ENCODE measurements around the gene DNAH11. TPM values are rescaled to one million over a fixed set of nuclear protein-coding genes. Genes with fewer than 3 reads are reported as not detected.

The DNAH11 gene
- total RNA-seq, 1 donor from 2014 or later, result 1.7 TPM

GRCh38 chr7:21651697-21652096, 108.9 kb downstream of the DNAH11 start:
- Histone ChIP-seq H3K4me3 (no peak overlapping the region), H3K4me1 (no peaks in the 10 kb centered on the region), H3K9me3 (no peaks in the 10 kb centered on the region), H3K27ac (no peak overlapping the region), H3K27me3 (no peaks in the 10 kb centered on the region), H3K36me3 (no peaks in the 10 kb centered on the region)
- TF ChIP-seq POLR2A (IDR thresholded peaks at IDR 0.05) (no peak), POLR2AphosphoS5 (IDR thresholded peaks at IDR 0.05; ENCODE audit: insufficient read depth in 1 of 2, low read depth in 1 of 2) (no peak), CTCF (IDR thresholded peaks at IDR 0.05) (no peak)
- intact Hi-C loops (cut with DNase I), result no loop called here
- DNase-seq (ENCODE audit: extremely low spot score in 2 of 2), result no peak

- Histone ChIP-seq H3K4me3 (no peak overlapping the region), H3K27me3 (no peaks in the 10 kb centered on the region), H3K4me1 (no peaks in the 10 kb centered on the region), H3K27ac (no peak overlapping the region), H3K36me3 (no peaks in the 10 kb centered on the region), H3K9me3 (no peaks in the 10 kb centered on the region)
- intact Hi-C loops (cut with DNase I), result no loop called here
- no peak for DNase-seq (ENCODE audit: extremely low spot score in 2 of 2)
- TF ChIP-seq POLR2A (IDR thresholded peaks at IDR 0.05) (no peak), CTCF (IDR thresholded peaks at IDR 0.05) (no peak), POLR2AphosphoS5 (IDR thresholded peaks at IDR 0.05; ENCODE audit: insufficient read depth in 1 of 2, low read depth in 1 of 2) (no peak)
These were observed 110.8 kb downstream of the DNAH11 start for GRCh38 chr7:21653623-21654022.

GRCh38 chr7:21656081-21656480, 113.2 kb downstream of the DNAH11 start:
- no peak for DNase-seq (ENCODE audit: extremely low spot score in 2 of 2)
- H3K9me3 ChIP-seq, result peaks cover 3% of the 10 kb centered on the region
- no peaks in the 10 kb centered on the region for H3K27me3 ChIP-seq
- no peaks in the 10 kb centered on the region for H3K36me3 ChIP-seq
- TF ChIP-seq CTCF (IDR thresholded peaks at IDR 0.05), result no peak
- no peak for TF ChIP-seq POLR2A (IDR thresholded peaks at IDR 0.05)
- no peak for TF ChIP-seq POLR2AphosphoS5 (IDR thresholded peaks at IDR 0.05; ENCODE audit: insufficient read depth in 1 of 2, low read depth in 1 of 2)
- no peak overlapping the region for H3K27ac ChIP-seq
- H3K4me1 ChIP-seq, result no peaks in the 10 kb centered on the region
- no peak overlapping the region for H3K4me3 ChIP-seq
- intact Hi-C loops (cut with DNase I), result no loop called here

- H3K36me3 ChIP-seq, result no peaks in the 10 kb centered on the region
- TF ChIP-seq CTCF (IDR thresholded peaks at IDR 0.05), result no peak
- TF ChIP-seq POLR2AphosphoS5 (IDR thresholded peaks at IDR 0.05; ENCODE audit: insufficient read depth in 1 of 2, low read depth in 1 of 2), result no peak
- TF ChIP-seq POLR2A (IDR thresholded peaks at IDR 0.05), result no peak
- DNase-seq (ENCODE audit: extremely low spot score in 2 of 2), result no peak
- no peaks in the 10 kb centered on the region for H3K4me1 ChIP-seq
- peaks cover 3% of the 10 kb centered on the region for H3K9me3 ChIP-seq
- H3K27me3 ChIP-seq, result no peaks in the 10 kb centered on the region
- intact Hi-C loops (cut with DNase I), result no loop called here
- no peak overlapping the region for H3K4me3 ChIP-seq
- no peak overlapping the region for H3K27ac ChIP-seq
These were observed 114.0 kb downstream of the DNAH11 start for GRCh38 chr7:21656796-21657195.

GRCh38 chr7:21670496-21670895, 127.7 kb downstream of the DNAH11 start:
- Histone ChIP-seq H3K36me3 (no peaks in the 10 kb centered on the region), H3K27me3 (no peaks in the 10 kb centered on the region), H3K4me1 (no peaks in the 10 kb centered on the region), H3K27ac (no peak overlapping the region), H3K4me3 (no peak overlapping the region), H3K9me3 (no peaks in the 10 kb centered on the region)
- intact Hi-C loops (cut with DNase I), result no loop called here
- TF ChIP-seq CTCF (IDR thresholded peaks at IDR 0.05) (no peak), POLR2AphosphoS5 (IDR thresholded peaks at IDR 0.05; ENCODE audit: insufficient read depth in 1 of 2, low read depth in 1 of 2) (no peak), POLR2A (IDR thresholded peaks at IDR 0.05) (no peak)
- no peak for DNase-seq (ENCODE audit: extremely low spot score in 2 of 2)

Data from vagina (tissue), 2 donors.